ENCODE results near the gene RXRG. TPM values are rescaled to one million over a fixed set of nuclear protein-coding genes. Genes with fewer than 3 reads are reported as not detected.

RXRG gene
- total and polyA plus RNA-seq, 12 donors: 0.17 to 2.4 (median 1.0) TPM; not detected in 2

DNA sequence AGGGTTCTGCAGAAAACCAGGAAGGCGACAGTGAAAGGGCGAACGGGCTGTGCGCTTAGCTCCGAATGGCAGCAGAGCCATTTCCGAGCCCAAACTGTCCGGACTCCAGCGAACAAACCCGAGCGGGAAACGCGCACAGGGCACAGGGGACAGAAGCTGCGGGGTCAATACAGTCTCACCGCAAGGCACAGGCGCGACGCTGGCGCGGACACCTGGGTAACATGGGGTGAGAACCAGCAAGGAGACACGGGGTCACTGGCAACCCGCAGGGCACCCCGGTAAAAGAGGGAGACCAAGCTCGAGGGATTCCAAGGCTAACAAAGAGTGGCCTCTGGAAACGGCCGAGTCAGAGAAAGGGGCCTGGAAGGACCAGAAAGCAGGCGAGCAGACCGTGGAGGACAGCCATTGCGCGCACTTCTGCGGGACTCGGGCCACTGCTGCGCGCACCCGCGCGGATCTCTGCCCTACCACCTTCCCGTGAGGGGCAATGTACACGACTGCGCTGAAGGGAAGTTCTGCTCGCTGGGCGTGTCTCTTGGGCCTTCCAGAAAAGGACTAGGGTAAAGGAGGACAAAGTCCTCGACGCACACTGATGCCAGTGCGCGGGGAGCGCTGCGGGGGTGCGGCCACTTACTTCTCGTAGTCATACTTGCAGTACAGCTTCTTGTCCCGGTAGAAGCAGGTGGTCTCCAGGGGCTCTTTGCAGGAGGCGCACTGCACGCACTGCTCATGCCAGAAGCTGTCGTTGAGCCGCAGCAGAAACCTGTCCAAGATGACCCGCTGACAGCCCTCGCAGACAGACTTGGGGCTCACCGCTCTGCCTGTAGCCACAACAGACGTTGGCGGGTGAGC, 92.3 kb downstream of the RXRG start:
- Histone ChIP-seq H3K36me3 (replicated peaks in 1 of 2) (no peaks in the 10 kb centered on the region), H3K9me3 (replicated peaks in 1 of 3) (no peaks in the 10 kb centered on the region), H3K27me3 (peaks cover 96% of the 10 kb centered on the region), H3K27ac (no peak overlapping the region), H3K4me1 (replicated peaks in 1 of 2) (peaks cover 0 to 4% of the 10 kb centered on the region in 2 donors), H3K4me3 (no peak overlapping the region)
- no peak for TF ChIP-seq POLR2A (IDR thresholded peaks at IDR 0.05)
- TF ChIP-seq, protein P1, sequence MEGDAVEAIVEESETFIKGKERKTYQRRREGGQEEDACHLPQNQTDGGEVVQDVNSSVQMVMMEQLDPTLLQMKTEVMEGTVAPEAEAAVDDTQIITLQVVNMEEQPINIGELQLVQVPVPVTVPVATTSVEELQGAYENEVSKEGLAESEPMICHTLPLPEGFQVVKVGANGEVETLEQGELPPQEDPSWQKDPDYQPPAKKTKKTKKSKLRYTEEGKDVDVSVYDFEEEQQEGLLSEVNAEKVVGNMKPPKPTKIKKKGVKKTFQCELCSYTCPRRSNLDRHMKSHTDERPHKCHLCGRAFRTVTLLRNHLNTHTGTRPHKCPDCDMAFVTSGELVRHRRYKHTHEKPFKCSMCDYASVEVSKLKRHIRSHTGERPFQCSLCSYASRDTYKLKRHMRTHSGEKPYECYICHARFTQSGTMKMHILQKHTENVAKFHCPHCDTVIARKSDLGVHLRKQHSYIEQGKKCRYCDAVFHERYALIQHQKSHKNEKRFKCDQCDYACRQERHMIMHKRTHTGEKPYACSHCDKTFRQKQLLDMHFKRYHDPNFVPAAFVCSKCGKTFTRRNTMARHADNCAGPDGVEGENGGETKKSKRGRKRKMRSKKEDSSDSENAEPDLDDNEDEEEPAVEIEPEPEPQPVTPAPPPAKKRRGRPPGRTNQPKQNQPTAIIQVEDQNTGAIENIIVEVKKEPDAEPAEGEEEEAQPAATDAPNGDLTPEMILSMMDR (IDR thresholded peaks at IDR 0.05): no peak
- no peak for DNase-seq
- intact Hi-C loops (cut with DNase I): no loop called here
- WGBS, 4 donors: 3 to 7% (median 3%) methylated on average over 20 to 59 of the region's 59 CpGs

DNA sequence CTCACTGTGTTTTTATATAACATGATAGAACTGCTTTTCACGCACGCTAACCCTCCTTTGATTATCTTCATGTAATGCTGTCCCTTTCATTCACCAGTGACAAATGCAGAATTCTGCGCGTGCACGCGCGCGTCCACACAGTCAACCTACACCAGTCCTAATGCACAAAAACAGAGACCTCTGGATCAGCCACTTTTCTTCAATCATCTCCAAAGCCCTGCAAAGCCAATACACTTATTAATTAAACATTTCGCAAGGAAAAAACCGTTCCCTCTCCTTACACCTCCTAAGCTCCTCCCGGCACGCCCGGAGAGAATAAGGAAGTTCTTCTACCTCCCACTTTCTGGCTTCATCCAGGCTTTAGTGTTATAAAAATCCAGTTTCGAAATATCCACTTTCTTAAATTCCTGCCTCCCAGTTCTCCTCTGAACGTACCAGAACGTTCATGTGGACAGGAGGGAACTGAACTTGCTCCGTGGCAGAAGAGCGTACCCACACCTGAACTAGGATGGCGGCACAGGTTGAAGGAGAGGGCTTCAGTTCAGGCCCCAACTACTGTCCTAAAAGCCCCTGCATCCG, 93.0 kb downstream of the RXRG start:
- TF ChIP-seq, protein P1 (IDR thresholded peaks at IDR 0.05): no peak
- TF ChIP-seq POLR2A (IDR thresholded peaks at IDR 0.05): no peak
- Histone ChIP-seq H3K27me3 (peaks cover 94% of the 10 kb centered on the region), H3K27ac (no peak overlapping the region), H3K4me1 (replicated peaks in 1 of 2) (peaks cover 0 to 4% of the 10 kb centered on the region in 2 donors), H3K9me3 (replicated peaks in 1 of 3) (no peaks in the 10 kb centered on the region), H3K4me3 (no peak overlapping the region), H3K36me3 (replicated peaks in 1 of 2) (no peaks in the 10 kb centered on the region)
- intact Hi-C loops (cut with DNase I): no loop called here
- 7 to 9% (median 8%) methylated on average over 20 of the region's 20 CpGs for WGBS, 4 donors
- DNase-seq: no peak

Other genes starting within 250 kb of the RXRG start
- not detected for gene LMX1A, start 88.4 kb downstream of the RXRG start, total RNA-seq
- gene LMX1A, start 88.4 kb downstream of the RXRG start, polyA plus RNA-seq: under 1 TPM in 1 of 3 donors, not detected in 2; 0.08 TPM
- gene LRRC52, start 98.9 kb upstream of the RXRG start, total RNA-seq: not detected
- not detected for gene LRRC52, start 98.9 kb upstream of the RXRG start, polyA plus RNA-seq
- 100 to 1,000 TPM; 193 to 441 (median 254) TPM for gene MGST3, start 186.1 kb upstream of the RXRG start, total RNA-seq
- 100 to 1,000 TPM; 287 to 434 (median 289) TPM for gene MGST3, start 186.1 kb upstream of the RXRG start, polyA plus RNA-seq

Measured in adrenal gland (tissue), 12 donors.